Glomerular visceral epithelial cell (primary cell): Measurements from ENCODE around the gene ARHGAP42.
"Not testable (repeated sequence)": the region's sequence is repeated elsewhere in the genome, so short reads cannot be mapped to it uniquely, and the experiment has no call there.

Experiments
- DNase-seq: peaks from one replicate; pipeline ENCODE4 v3.0.0-alpha.2; 2016; ENCODE audit errors: extremely low spot score

ARHGAP42 gene

DNA sequence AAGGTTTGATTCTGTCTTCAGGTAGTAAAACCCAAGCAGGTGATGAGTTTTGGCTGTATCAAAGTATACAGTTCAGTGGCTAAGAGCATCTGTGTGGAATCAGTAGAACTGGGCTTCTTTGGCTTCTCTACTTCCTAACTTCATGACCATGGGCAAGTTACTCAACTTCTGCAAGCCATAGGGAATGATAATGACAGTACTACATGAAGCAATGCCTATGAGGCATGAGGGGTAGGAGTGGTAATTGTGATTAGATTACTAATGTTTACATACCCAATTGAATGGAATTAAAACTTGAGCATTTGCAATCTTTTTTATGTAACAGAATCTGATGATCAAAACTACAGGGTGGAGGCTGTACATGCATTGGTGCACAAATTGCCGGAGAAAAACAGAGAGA lies 278.3 kb downstream of the ARHGAP42 start:
- no peak for DNase-seq

GRCh38 chr11:100966366-100966765 lies 279.3 kb downstream of the ARHGAP42 start:
- DNase-seq: no peak

GRCh38 chr11:100969008-100969407 lies 281.9 kb downstream of the ARHGAP42 start:
- DNase-seq: no peak

DNA sequence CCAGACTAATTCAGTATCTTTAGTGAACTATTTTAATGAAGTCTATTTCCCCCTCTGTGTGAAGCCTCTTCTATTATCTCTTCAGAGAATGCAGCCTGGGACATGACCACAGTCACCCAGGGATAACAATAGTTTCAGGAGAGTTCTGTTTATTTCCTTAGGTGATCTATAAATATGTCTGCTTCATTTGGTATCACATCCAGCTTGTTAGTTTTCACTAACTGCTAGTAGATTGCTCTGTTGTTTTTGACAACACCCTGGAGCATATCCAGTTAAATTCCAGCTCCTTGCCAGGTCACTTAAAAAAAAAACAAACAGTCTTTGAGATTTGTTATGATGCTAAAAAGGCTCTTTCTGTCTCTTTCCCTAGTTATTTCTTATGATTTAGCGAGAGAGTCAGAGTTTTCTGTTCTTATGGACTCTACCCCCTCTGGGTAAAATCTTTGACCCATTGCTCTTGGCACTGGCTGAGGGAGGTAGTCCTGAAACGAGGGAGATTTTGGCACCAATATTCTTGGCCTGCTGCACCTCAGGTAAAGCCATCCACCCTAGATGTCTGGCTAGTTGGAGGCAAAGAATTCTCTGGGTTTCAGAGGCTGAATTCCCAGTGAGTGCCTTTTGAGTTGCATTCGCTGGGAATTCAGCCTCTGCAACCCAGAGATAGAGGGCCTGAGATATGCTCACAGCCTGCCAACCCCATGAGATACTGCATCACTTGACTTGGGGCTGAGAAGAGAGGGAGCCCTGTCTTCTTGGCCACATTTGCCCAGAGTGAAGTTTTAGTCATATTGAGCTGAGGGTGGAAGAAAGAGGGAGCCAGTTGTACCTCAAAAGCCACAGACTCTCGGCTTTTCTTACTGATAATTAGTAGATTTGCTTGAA lies 283.4 kb downstream of the ARHGAP42 start:
- no peak for DNase-seq

DNA sequence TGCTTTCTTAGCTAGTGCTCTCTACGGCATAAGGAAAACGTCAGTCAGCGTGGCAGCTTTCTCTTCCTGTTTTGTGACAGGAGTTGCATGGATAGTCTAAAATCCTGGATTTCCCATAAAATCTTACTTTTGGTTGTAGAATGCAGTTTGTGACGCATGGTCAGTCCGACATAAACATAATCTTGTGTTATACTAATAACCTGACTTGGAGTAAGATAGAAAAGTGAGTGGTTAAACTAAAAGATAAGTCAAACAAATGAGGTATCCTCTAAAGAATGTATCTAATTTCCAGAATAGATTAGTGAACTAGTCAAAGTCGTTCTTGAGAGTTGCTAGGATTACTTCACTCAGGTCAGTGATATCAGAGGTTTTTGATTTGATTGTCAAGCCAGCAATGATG lies 285.0 kb downstream of the ARHGAP42 start:
- DNase-seq: no peak

DNA sequence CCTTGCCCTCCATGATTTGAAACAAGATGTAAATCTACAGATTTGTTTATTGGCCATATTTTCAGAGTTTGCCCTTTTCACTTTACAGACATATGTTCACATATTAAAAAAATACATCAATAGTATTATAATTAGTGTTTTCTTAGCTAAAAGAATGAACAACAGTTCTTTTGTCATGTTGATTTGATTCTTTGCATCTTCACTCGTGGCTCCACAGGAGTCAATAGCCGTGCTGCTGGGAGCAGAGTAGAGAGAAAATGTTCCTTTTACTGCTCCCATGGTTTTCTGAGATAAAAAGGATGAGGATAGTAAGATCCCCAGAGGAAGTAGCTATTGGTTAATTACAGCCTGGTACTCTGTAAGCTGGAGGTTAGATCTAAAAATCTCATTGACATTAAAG lies 291.4 kb downstream of the ARHGAP42 start:
- DNase-seq: no peak

GRCh38 chr11:100978939-100979338 lies 291.9 kb downstream of the ARHGAP42 start:
- DNase-seq: no peak

GRCh38 chr11:100980156-100980555 lies 293.1 kb downstream of the ARHGAP42 start:
- no peak for DNase-seq

DNA sequence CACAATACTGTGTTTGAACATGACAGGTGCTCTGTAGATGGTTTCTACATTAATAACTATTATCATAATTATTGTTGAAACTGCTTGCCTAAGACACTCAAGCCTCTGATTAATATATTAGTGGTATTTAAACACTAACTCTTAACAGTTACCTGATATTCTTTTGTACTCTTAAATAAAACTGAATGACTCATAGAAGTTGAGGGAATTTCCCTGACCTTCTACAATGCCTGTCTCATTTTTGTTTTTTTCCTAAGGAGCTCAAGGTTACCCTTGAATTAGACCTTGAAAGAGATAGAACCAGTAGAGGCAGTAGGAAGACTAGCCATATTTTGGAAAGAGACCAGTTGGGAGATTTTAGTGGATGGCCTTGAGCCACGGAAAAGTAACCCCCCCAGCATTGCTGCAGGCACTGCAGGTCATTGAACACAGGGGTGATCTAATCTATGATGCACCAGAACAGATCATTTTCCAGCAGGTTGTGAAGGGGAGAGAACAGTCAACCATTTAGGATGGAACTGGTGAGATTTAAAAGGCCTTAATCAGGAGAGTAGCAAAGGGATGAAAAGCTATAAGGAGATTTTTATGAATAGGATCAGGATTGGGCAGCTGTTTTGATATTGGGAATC lies 294.2 kb downstream of the ARHGAP42 start:
- peak; percentile 1 for DNase-seq

DNA sequence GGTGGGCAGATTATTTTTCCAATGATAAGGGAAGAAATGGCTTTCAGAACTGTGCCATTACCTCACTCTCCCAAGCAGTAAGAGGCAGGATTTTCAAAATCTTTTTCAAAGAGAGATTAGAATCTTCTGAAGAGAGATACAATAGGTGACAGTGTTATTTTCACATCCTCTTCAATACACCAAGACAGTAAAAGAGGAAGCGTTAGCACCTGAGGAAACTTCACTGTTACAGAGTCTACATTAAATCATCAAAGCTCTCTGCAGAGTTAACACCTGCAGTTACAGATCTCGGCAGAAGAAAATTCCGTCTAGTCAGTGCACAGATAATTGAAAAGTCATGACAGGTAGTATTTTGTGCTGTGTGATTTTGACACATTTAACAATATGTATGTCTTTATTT lies 297.6 kb downstream of the ARHGAP42 start:
- DNase-seq: no peak

- DNase-seq: no peak
Observed at GRCh38 chr11:100990931-100991330, 303.8 kb downstream of the ARHGAP42 start.

- DNase-seq: no peak
Observed at GRCh38 chr11:100991541-100991940, 304.5 kb downstream of the ARHGAP42 start.

DNA sequence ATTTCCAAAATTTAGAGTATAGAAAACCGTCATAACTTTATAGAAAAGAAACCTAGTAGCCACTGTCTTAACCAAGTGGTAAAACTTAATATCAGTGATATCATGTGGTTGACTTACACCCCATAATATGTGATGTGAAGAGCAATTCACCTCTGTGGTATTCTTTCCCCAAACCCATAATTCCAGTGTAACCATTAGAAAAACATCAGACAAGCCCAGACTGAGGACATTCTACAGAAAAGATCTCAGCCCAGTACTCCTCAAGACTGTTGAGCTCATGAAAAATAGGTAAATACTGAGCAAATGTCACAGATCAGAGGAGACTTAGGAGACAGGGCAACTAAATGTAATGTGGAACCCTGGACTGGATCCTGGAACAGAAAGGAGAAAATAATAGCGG lies 307.9 kb downstream of the ARHGAP42 start:
- no peak for DNase-seq

- DNase-seq: no peak
Observed at GRCh38 chr11:100999756-101000155, 312.7 kb downstream of the ARHGAP42 start.

DNA sequence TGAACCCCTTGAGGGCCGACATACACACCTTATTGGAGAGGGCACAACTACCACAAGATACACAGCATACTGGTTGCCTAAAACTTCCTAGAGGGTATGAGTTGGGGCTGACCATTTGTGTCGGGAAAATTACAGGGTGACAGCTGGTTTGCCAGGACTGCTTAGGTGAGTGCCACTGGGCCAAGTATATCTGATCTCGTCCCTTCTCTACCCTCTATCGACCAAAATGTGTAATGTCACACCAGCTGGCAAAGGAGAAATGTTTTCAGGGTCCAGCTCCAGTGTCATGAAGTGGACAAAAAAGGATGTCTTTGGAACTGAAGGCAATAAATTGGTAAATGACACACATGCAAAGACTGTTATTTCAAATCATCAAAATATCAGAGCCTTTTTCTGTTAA lies 316.4 kb downstream of the ARHGAP42 start:
- DNase-seq: no peak

GRCh38 chr11:101008961-101009689 lies 322.0 kb downstream of the ARHGAP42 start:
- DNase-seq: no peak

DNA sequence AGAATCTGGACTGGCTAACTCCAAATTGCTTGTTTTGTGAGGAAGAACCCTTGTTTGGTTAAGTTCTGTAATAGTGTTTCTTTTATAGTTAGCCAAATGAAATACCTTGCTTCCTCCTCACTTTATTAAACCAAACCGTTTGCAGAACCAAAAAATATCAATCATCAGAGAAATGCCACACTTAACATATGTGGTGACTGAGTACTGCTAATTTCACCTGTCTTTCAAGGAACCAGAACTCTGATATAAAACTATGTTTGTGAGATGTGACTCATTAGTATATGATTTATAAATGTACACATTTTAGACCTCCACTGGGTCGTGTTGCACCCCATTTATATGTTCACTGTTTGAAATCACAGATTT lies 322.6 kb downstream of the ARHGAP42 start:
- no peak for DNase-seq

- DNase-seq: no peak
Observed at GRCh38 chr11:101010899-101011298, 323.8 kb downstream of the ARHGAP42 start.

- DNase-seq: no peak
Observed at GRCh38 chr11:101011881-101012280, 324.8 kb downstream of the ARHGAP42 start.

DNA sequence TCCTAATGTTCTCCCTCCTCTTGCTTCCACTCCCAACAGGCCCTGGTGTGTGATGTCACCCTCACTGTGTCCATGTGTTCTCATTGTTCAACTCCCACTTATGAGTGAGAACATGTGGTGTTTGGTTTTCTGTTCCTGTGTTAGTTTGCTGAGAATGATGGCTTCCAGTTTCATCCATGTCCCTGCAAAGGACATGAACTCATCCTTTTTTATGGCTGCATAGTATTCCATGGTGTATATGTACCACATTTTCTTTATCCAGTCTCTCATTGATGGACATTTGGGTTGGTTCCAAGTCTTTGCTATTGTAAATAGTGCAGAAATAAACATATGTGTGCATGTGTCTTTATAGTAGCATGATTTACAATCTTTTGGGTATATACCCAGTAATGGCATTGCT lies 326.6 kb downstream of the ARHGAP42 start:
- DNase-seq: not testable (repeated sequence)

DNA sequence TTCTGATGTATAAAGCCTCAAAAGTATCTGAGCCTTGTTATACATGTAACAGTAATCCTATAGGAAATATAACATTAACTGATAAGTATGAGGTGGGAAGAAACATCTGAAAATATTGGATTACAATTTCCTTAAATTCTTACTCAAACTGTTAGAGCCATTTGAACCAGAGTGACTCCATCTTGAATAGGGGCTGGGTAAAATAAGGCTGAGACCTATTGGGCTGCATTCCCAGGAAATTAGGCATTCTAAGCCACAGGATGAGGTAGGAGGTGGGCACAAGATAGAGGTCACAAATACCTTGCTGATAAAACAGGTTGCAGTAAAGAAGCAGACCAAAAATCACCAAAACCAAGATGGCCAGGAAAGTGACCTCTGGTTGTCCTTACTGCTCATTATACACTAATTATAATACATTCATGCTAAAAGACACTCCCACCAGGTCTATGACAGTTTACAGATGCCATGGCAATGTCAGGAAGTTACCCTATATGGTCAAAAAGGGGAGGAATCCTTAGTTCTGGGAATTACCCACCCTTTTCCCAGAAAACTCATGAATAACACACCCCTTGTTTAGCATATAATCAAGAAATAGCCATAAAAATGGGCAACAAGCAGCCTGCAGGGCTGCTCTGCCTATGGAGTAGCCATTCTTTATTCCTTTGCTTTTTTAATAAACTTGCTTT lies 327.7 kb downstream of the ARHGAP42 start:
- no peak for DNase-seq

DNA sequence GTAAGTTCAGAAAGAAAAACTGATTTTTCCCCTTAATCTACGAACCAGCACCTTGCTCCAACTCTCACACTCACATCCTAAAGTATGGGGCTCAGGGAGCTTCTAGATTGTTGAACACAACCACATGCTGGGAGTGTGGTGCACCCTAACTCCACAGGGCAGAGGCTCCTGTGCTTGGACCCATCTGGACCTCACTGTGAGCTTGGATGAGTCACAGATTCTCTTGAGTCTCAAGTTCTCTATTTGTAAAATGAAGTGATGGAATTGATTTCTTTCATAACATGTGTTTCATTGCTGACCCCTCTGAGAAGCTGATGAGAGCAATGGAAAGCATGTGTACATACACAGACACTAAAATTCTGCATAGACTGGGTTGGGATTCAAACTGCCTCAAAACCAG lies 332.8 kb downstream of the ARHGAP42 start:
- no peak for DNase-seq
